ENCODE measurements around the gene DUOXA1. TPM values are rescaled to one million over a fixed set of nuclear protein-coding genes. Genes with fewer than 3 reads are reported as not detected.

The DUOXA1 gene
- total RNA-seq, 6 experiments from 2014 or later, result not detected

GRCh38 chr15:45140557-45141250, 11.0 kb upstream of the DUOXA1 start:
- ATAC-seq, result no peak
- DNase-seq, result no peak
- Histone ChIP-seq H3K4me1 (no peaks in the 10 kb centered on the region), H3K27me3 (no peaks in the 10 kb centered on the region), H3K27ac (no peak overlapping the region), H3K9me3 (no peaks in the 10 kb centered on the region), H3K36me3 (no peaks in the 10 kb centered on the region), H3K4me3 (no peak overlapping the region)
- WGBS (ENCODE audit: insufficient coverage, low coverage, low lambda C conversion rate, missing lambda C conversion rate), result 100% methylated on average over 1 of the region's 10 CpGs
- TF ChIP-seq CTCF (IDR thresholded peaks at IDR 0.05), result no peak
- no peak for TF ChIP-seq POLR2A (IDR thresholded peaks at IDR 0.05)
- intact Hi-C loops (cut with DNase I), result no loop called here

DNA sequence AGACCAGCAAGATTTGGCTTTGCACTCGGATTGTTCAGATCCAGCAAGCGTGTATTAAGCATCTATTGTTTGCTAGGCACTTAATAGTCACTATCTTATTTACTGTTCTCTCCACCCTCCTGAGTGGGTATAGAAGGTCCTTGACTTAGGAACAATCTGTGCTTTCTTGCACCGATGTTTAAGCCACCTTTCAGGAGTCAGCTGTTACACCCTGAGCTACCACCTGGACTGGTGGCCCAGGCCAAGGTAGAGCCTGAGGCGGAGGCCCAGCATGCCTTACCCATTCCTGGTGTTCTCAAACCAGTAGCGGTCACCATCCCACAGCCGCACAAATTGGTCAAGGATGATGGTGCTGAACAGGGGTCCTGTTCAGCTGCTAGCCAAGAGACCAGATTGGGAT, 10.1 kb upstream of the DUOXA1 start:
- no peak for ATAC-seq
- DNase-seq, result no peak
- Histone ChIP-seq H3K27me3 (peaks cover 0 to 3% of the 10 kb centered on the region in 2 donors), H3K27ac (no peak overlapping the region), H3K9me3 (no peaks in the 10 kb centered on the region), H3K4me3 (no peak overlapping the region), H3K4me1 (peaks cover 0 to 7% (median 0%) of the 10 kb centered on the region in 4 donors), H3K36me3 (no peaks in the 10 kb centered on the region)
- intact Hi-C loops (cut with DNase I), result no loop called here
- no CpG with 5 or more reads among the region's 6 CpGs for WGBS (ENCODE audit: insufficient coverage, low coverage, low lambda C conversion rate, missing lambda C conversion rate)
- TF ChIP-seq CTCF (IDR thresholded peaks at IDR 0.05), result no peak
- TF ChIP-seq POLR2A (IDR thresholded peaks at IDR 0.05), result no peak

GRCh38 chr15:45138814-45139765, 9.4 kb upstream of the DUOXA1 start:
- intact Hi-C loops (cut with DNase I), result no loop called here
- WGBS (ENCODE audit: insufficient coverage, low coverage, low lambda C conversion rate, missing lambda C conversion rate), result 58% methylated on average over 9 of the region's 12 CpGs
- DNase-seq, result peak in 1 of 3 donors; percentile 76
- H3K27ac ChIP-seq, result no peak overlapping the region
- TF ChIP-seq POLR2A (IDR thresholded peaks at IDR 0.05) (no peak), CTCF (IDR thresholded peaks at IDR 0.05) (no peak)
- peak; percentile 40 to 58 (median 54) for ATAC-seq
- peaks cover 0 to 7% (median 0%) of the 10 kb centered on the region in 4 donors for H3K4me1 ChIP-seq
- peaks cover 0 to 3% of the 10 kb centered on the region in 2 donors for H3K27me3 ChIP-seq
- H3K36me3 ChIP-seq, result no peaks in the 10 kb centered on the region
- no peak overlapping the region for H3K4me3 ChIP-seq
- no peaks in the 10 kb centered on the region for H3K9me3 ChIP-seq

- DNase-seq (no peak), ATAC-seq (no peak)
- TF ChIP-seq CTCF (IDR thresholded peaks at IDR 0.05), result no peak
- TF ChIP-seq POLR2A (IDR thresholded peaks at IDR 0.05), result no peak
- Histone ChIP-seq H3K9me3 (no peaks in the 10 kb centered on the region), H3K4me1 (peaks cover 0 to 7% (median 0%) of the 10 kb centered on the region in 4 donors), H3K4me3 (no peak overlapping the region), H3K36me3 (no peaks in the 10 kb centered on the region), H3K27ac (no peak overlapping the region), H3K27me3 (peaks cover 0 to 3% of the 10 kb centered on the region in 2 donors)
- intact Hi-C loops (cut with DNase I), result no loop called here
- 60% methylated on average over 6 of the region's 8 CpGs for WGBS (ENCODE audit: insufficient coverage, low coverage, low lambda C conversion rate, missing lambda C conversion rate)
These were observed 8.0 kb upstream of the DUOXA1 start for GRCh38 chr15:45137703-45138102.
